K562 (cell line): ENCODE data around the gene HSBP1L1. TPM values are rescaled to one million over a fixed set of nuclear protein-coding genes. Genes with fewer than 3 reads are reported as not detected.

Source experiments
- BRD4 ChIP-seq: fragments of 200-600 bp; sonication (generic); IDR thresholded peaks from 2 replicates; pipeline ENCODE4 v1.6.1; 2017; ENCODE audit warnings: inconsistent platforms
- E2F6 ChIP-seq, 2 experiments: IDR thresholded peaks; 2 replicates each; pipeline ENCODE4 v1.6.1; 2011; ENCODE audit warnings: borderline replicate concordance in 1 of 2, control low read depth in 1 of 2, low read depth in 1 of 2, low read length in 1 of 2, mild to moderate bottlenecking in 1 of 2, mixed read lengths in 1 of 2, moderate library complexity in 1 of 2; ENCODE audit not compliant: insufficient read depth in 1 of 2, insufficient read length in 1 of 2, poor library complexity in 1 of 2, severe bottlenecking in 1 of 2; ENCODE audit errors: extremely low read depth in 1 of 2
- FOXP1 ChIP-seq: sonication (generic); formaldehyde crosslinking; IDR thresholded peaks from 2 replicates; pipeline ENCODE4 v1.8.0; 2022; ENCODE audit warnings: mild to moderate bottlenecking, missing genetic modification reagents
- NR3C1 ChIP-seq: sonication (generic); formaldehyde crosslinking; IDR thresholded peaks from 2 replicates; pipeline ENCODE4 v1.8.1; 2022; ENCODE audit warnings: missing genetic modification reagents
- PYGO2 ChIP-seq: fragments of 450-650 bp; IDR thresholded peaks from 2 replicates; pipeline ENCODE4 v1.6.1; 2016; ENCODE audit warnings: mild to moderate bottlenecking, missing genetic modification characterization, moderate library complexity, missing compliant biosample characterization
- SNIP1 ChIP-seq: fragments of 450-650 bp; IDR thresholded peaks from 2 replicates; pipeline ENCODE4 v1.7.1; 2017; ENCODE audit warnings: low read depth, mild to moderate bottlenecking
- SOX6 ChIP-seq: fragments of 450-650 bp; IDR thresholded peaks from 2 replicates; pipeline ENCODE4 v1.6.1; 2014; ENCODE audit warnings: mild to moderate bottlenecking
- TCF15 ChIP-seq: fragments of 250-450 bp; sonication (Bioruptor Pico); IDR thresholded peaks from 2 replicates; pipeline ENCODE4 v1.8.0; 2022; ENCODE audit warnings: moderate library complexity, mild to moderate bottlenecking, inconsistent platforms
- U2AF2 ChIP-seq: fragments of 200-400 bp; formaldehyde crosslinking; optimal IDR thresholded peaks from 2 replicates; pipeline ENCODE3; 2017; ENCODE audit warnings: low read depth, mild to moderate bottlenecking, low read length
- YBX1 ChIP-seq: fragments of 450-650 bp; IDR thresholded peaks from 2 replicates; pipeline ENCODE4 v1.7.1; 2016; ENCODE audit warnings: mild to moderate bottlenecking
- ZMIZ1 ChIP-seq, 2 experiments: fragments of 150-350 bp in 1 of 2; IDR thresholded peaks; 2 replicates each; pipeline ENCODE4 v1.6.1; 2012 to 2016; ENCODE audit warnings: low read depth in 2 of 2, low read length in 2 of 2, mild to moderate bottlenecking in 1 of 2, moderate library complexity in 1 of 2
- ZNF232 ChIP-seq: sonication (generic); formaldehyde crosslinking; IDR thresholded peaks from 2 replicates; pipeline ENCODE4 v1.8.0; 2022; ENCODE audit warnings: mild to moderate bottlenecking, missing genetic modification reagents
- ZNF274 ChIP-seq: IDR thresholded peaks from 2 replicates; pipeline ENCODE4 v1.6.1; 2011; ENCODE audit warnings: low read depth, mild to moderate bottlenecking, low read length, moderate library complexity, borderline replicate concordance
- ZNF407 ChIP-seq: fragments of 450-650 bp; IDR thresholded peaks from 2 replicates; pipeline ENCODE4 v1.6.1; 2016; ENCODE audit warnings: low read depth
- polyA plus RNA-seq, 8 experiments: library from polyadenylated mRNA; depleted of rRNA in 4 of 8; stranded (reverse) in 5 of 8; unstranded in 3 of 8; fragments of >200 nt; fragmentation: Nextera tagmentation in 2 of 8; fragmentation: Illumina TruSeq in 1 of 8; extraction: Ambion mirVana in 2 of 8; extraction: Trizol in 1 of 8; gene quantifications; 2 replicates each; pipeline versions ENCODE4 v1.2.1 to v1.2.3, GENCODE V29; 2011 to 2014; ENCODE audit warnings: inconsistent platforms in 1 of 8, missing spikeins in 1 of 8
- total RNA-seq, 7 experiments: library from RNA; depleted of rRNA in 6 of 7; stranded (reverse); fragments of >200 nt in 6 of 7; fragmentation: Illumina TruSeq in 2 of 7; extraction: Trizol in 2 of 7; gene quantifications; 2 replicates each; pipeline versions ENCODE4 v1.2.1 to v1.2.3, GENCODE V29; 2011 to 2021; ENCODE audit warnings: low replicate concordance in 1 of 7

Gene HSBP1L1
- total and polyA plus RNA-seq, 9 of the 15 experiments (the other 6 are each of a cell fraction or from before 2014, with no cell fraction given), result 0.24 to 0.36 TPM; not detected in 7

GRCh38 chr18:79942786-79943607 lies 21.4 kb upstream of the HSBP1L1 start (continued):
- no peak for TF ChIP-seq ZMIZ1 (IDR thresholded peaks at IDR 0.05; ENCODE audit: low read depth in 2 of 2, low read length in 2 of 2)
- TF ChIP-seq SOX6, result peak; percentile 50; the same call in 1 of the 2 replicates
- no peak for TF ChIP-seq U2AF2
- TF ChIP-seq SNIP1, result no peak
- TF ChIP-seq E2F6 (IDR thresholded peaks at IDR 0.05; ENCODE audit: borderline replicate concordance in 1 of 2, extremely low read depth in 1 of 2, insufficient read depth in 1 of 2, insufficient read length in 1 of 2, low read depth in 1 of 2, low read length in 1 of 2, poor library complexity in 1 of 2, severe bottlenecking in 1 of 2), result no peak
- TF ChIP-seq PYGO2 (tag), result no peak
- no peak for TF ChIP-seq NR3C1 (CRISPR knock-in tag)
- TF ChIP-seq ZNF407, result no peak
- no peak for TF ChIP-seq ZNF232
- TF ChIP-seq ZNF274, result no peak
- TF ChIP-seq TCF15 (CRISPR knock-in tag), result no peak
- TF ChIP-seq BRD4, result no peak
- no peak for TF ChIP-seq YBX1
- TF ChIP-seq FOXP1 (CRISPR knock-in tag), result no peak
